GM18873 (cell line): ENCODE measurements around the gene TAS2R31.

Experiments used
- ATAC-seq: cut with Tn5 transposase; IDR thresholded peaks from one replicate; pipeline ENCODE4 v1.9.1; 2021; ENCODE audit warnings: mild to moderate bottlenecking, moderate library complexity, moderate number of reproducible peaks; ENCODE audit not compliant: unreplicated experiment, low FRiP score

Gene TAS2R31

GRCh38 chr12:11014234-11014633 is 17.0 kb downstream of the TAS2R31 start:
- ATAC-seq: no peak

GRCh38 chr12:11007608-11008007 is 23.6 kb downstream of the TAS2R31 start:
- ATAC-seq: no peak

- no peak for ATAC-seq
Observed at GRCh38 chr12:10998204-10998603, 33.0 kb downstream of the TAS2R31 start, which contains the start of gene TAS2R20. Gene TAS2R20, minus strand, starts transcription at chr12:10998304. Its CDS starts 429 bp downstream, at chr12:10997875.

- ATAC-seq: no peak
Observed at GRCh38 chr12:10994307-10994706, 36.9 kb downstream of the TAS2R31 start.

GRCh38 chr12:10989107-10989506 is 42.1 kb downstream of the TAS2R31 start:
- no peak for ATAC-seq

- ATAC-seq: no peak
Observed at GRCh38 chr12:10986812-10987211, 44.4 kb downstream of the TAS2R31 start, which contains the start of gene TAS2R50. Gene TAS2R50, minus strand, starts transcription at chr12:10986912. Its CDS starts 52 bp downstream, at chr12:10986860.

- no peak for ATAC-seq
Observed at GRCh38 chr12:10982244-10982643, 49.0 kb downstream of the TAS2R31 start.
